GM12801 (cell line): Measurements from ENCODE around the gene B3GALT5.

Experiments
- TF ChIP-seq, protein P1 (sequence below): IDR thresholded peaks from one replicate; pipeline ENCODE4 v1.5.1; 2011; ENCODE audit warnings: control low read depth; ENCODE audit not compliant: insufficient read length; ENCODE audit errors: extremely low read depth

The B3GALT5 gene

DNA sequence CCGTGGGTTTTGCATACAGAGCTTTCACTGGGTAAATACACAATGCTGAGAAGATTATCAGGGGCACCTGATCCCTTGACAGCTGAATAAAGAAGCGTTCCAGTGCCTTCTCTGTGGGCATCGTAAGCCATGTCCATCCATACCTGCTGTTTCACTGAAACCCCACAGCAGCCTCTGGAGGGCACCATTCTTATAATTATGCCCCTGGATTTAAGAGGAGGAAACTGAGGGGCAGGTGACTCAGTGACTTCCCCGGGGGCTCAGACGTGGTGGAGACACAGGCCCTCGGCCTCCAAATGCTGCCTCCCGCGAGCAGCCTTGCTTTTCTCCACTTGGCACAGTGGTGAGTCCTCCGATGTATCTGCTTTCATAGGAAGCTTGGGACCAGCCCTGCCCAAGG, 56.7 kb downstream of the B3GALT5 start:
- TF ChIP-seq, protein P1, sequence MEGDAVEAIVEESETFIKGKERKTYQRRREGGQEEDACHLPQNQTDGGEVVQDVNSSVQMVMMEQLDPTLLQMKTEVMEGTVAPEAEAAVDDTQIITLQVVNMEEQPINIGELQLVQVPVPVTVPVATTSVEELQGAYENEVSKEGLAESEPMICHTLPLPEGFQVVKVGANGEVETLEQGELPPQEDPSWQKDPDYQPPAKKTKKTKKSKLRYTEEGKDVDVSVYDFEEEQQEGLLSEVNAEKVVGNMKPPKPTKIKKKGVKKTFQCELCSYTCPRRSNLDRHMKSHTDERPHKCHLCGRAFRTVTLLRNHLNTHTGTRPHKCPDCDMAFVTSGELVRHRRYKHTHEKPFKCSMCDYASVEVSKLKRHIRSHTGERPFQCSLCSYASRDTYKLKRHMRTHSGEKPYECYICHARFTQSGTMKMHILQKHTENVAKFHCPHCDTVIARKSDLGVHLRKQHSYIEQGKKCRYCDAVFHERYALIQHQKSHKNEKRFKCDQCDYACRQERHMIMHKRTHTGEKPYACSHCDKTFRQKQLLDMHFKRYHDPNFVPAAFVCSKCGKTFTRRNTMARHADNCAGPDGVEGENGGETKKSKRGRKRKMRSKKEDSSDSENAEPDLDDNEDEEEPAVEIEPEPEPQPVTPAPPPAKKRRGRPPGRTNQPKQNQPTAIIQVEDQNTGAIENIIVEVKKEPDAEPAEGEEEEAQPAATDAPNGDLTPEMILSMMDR, result no peak

DNA sequence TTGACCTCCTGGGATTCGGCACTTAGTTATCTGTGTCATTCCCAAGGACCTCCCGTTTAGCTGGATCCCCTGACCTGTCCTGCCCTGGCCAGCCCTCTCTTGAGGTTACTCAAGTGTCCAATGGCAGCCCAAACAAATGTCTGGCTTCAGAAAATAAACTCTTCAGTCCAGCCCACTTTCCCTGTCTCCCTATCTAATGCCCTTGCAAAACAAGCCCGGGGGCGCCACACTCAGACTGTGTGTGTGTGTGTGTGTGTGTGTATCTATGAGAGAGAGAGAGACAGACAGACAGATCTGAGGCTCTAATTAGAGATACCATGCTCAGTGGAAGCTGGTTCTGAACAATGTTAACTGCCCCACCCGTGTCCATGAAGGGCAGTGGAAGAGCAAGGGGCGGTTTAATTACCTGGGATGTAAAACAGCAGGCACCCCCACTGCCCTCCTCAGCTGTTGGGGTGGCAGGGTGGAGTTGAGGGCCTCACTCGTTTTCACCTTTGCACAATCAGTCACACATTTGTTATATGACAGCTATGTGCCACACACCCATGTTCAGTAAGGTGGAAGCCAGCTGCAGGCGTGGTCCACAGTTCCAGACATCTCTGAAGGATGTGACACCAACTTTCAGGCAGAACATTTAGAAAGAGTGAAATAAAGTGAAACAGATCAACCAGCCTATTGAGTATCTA, 57.4 kb downstream of the B3GALT5 start:
- TF ChIP-seq, protein P1, result no peak

DNA sequence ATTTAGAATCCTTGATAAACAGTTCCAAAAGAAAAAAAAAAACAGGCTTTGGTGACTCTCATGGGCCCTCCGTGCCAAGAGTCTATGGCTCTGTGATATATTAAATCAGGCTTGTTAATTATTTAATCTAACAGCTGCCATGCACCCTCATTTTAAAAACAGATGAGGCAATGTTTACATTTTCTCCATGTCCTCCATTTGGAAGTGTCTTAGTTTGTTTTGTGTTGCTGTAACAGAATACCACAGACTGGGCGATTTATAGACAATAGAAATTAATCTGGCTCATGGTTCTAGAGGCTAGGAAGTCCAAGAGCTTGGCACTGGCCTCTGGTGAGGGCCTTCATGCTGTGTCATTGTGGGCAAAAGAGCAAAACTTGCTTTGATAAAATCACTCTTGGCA, 58.0 kb downstream of the B3GALT5 start:
- TF ChIP-seq, protein P1, result no peak

DNA sequence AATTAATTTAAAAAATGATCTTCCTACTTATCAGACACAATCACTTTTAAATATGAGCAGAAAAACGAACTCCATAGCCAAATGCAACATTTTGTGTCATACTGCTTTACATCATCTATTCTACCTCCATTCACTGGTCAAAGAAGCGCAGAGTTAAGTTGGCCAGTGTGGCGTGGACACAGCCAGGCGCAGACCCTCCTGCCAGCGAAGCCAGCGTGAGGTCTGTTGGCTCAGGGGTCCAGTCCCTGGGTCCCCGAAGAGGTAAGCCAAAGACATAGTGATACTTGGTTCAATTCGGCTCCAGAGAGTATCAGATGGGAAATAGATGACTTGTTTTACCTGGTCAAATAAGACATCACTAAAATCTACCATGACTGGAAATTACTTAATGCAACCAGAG, 59.2 kb downstream of the B3GALT5 start:
- TF ChIP-seq, protein P1, result no peak

DNA sequence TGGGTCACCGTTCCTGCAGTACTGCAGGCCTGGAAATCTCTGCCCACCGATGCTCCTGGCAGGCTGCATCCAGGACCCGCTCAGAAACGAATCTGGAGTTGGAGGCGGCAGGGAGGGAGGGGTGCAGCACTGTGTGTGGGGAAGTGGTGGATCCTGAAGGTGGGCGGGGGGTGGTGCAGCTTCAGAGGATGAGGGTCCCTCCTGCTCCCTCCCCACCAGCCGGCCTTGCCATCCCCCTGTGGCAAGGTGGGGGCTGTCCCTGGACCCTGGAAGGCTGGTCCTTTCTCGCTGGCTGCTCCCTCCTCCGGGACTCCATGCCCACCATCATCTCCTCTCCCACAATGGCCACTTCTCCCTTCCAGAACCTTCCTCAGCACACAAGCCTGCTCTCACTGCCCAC, 60.4 kb downstream of the B3GALT5 start:
- TF ChIP-seq, protein P1, result no peak

DNA sequence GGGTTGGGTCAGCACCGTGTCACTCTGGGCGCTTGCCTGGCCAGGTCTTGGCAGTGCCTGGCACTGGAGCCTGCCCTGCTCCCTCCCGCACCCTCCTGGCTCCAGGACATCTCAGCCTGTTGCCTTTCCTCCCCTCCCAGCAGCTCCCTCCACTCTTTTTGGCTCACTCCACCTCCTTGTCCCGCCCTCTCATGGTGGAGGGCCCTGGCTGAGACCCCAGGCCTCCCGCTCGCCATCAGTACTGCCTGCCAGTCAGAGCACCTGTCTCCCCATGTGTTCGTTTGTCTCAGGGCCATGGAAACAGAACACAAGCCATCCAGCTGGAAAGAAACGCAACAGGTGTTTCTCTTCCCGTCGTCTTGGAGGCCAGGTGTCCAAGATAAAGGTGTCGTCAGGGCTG, 61.0 kb downstream of the B3GALT5 start:
- TF ChIP-seq, protein P1, result no peak

DNA sequence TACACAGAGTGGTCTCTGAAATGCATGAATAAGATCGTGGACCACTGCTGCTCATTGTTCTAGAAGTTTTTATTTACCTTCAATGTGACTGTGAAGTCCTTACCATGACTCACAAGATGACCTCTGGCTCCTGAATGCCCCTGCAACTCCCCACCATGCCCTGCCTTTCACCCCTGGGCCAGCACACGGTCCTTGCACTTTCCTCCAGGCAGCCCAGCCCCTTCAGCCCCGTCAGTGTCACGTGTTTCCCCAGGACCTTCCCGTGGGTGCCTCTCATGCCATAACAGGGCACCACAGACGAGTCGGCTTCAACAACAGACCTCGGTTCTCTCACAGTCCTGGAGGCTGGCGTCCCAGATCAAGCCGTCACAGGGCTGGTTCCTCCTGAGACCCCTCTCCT, 62.1 kb downstream of the B3GALT5 start:
- TF ChIP-seq, protein P1, result no peak

DNA sequence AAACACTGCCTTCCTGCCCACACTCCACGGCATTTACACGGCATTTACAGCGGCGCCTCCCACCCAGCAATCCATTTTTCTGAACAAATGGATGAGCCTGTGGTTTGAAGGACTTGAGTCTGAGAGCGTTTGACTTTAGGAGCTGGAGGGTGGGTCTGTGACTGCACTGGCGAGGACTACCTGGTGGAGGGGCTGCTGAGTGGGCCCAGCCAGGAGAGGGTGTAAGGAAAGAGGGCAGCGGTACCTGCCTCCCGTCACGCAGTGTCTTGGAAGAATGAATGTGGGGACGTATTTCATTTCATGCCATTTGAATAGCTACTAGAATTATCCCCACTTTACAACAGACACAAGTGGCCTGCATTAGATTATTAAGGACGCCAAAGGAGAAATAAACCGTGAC, 62.9 kb downstream of the B3GALT5 start:
- TF ChIP-seq, protein P1, result no peak
